Endothelial cell (in vitro differentiated cells): ENCODE results near the gene PLCB1. TPM values are rescaled to one million over a fixed set of nuclear protein-coding genes. Genes with fewer than 3 reads are reported as not detected.

Experiments
- DNase-seq: peaks from one replicate; pipeline ENCODE4 v3.0.0; 2021; ENCODE audit warnings: low spot score
- H3K27ac Mint-ChIP-seq: one replicate; pipeline ENCODE4 v1.8.0; 2021; ENCODE audit warnings: mixed read lengths, inconsistent platforms; ENCODE audit not compliant: unreplicated experiment
- H3K27me3 Mint-ChIP-seq: one replicate; pipeline ENCODE4 v1.8.0; 2021; ENCODE audit warnings: mild to moderate bottlenecking, moderate library complexity, mixed read lengths, inconsistent platforms; ENCODE audit not compliant: unreplicated experiment
- H3K36me3 Mint-ChIP-seq: one replicate; pipeline ENCODE4 v1.8.0; 2021; ENCODE audit warnings: mild to moderate bottlenecking, low read depth, mixed read lengths, inconsistent platforms; ENCODE audit not compliant: unreplicated experiment
- H3K4me1 Mint-ChIP-seq: one replicate; pipeline ENCODE4 v1.8.0; 2021; ENCODE audit warnings: mild to moderate bottlenecking, mixed read lengths, inconsistent platforms; ENCODE audit not compliant: unreplicated experiment
- H3K4me3 Mint-ChIP-seq: one replicate; pipeline ENCODE4 v1.8.0; 2021; ENCODE audit warnings: mild to moderate bottlenecking, mixed read lengths, inconsistent platforms; ENCODE audit not compliant: unreplicated experiment
- H3K9me3 Mint-ChIP-seq: one replicate; pipeline ENCODE4 v1.8.0; 2021; ENCODE audit warnings: mixed read lengths, inconsistent platforms; ENCODE audit not compliant: unreplicated experiment
- total RNA-seq: library from RNA; stranded (reverse); fragmentation: NEBNext Ultra II Directional; extraction: Animal tissue kit (Norgen Biotek cat#: 25700); gene quantifications from one replicate; pipeline ENCODE4 v1.2.1, GENCODE V29; 2021; ENCODE audit not compliant: unreplicated experiment
- TF ChIP-seq, protein P1 (sequence below): fragments of 200-600 bp; sonication (generic); IDR thresholded peaks from one replicate; pipeline ENCODE4 v1.5.0; 2021; ENCODE audit warnings: antibody characterized with exemption; ENCODE audit not compliant: unreplicated experiment

The PLCB1 gene
- total RNA-seq, 1 donor from 2014 or later = 8.1 TPM

DNA sequence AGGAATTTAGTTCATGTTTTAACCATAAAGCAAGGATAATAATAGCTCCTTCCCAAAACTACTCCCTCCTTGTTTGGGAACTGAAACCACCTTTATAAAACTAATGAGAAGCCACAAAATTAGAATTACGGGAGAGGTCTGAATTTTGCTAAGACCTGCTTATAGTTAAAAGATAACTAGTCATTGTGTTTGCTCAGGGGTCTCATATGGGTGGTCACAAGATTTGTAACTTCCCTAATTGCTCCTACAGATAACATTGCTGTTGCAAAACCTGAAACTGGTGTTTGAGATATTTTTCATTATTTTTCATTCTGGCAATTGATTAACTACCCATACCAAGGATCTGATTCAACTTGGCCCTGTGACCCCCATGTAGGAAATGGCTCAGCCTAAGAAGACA, 782.4 kb downstream of the PLCB1 start:
- H3K27ac Mint-ChIP-seq = no peak overlapping the region
- H3K9me3 Mint-ChIP-seq = no peaks in the 10 kb centered on the region
- peaks cover 3% of the 10 kb centered on the region for H3K27me3 Mint-ChIP-seq
- DNase-seq = no peak
- no peaks in the 10 kb centered on the region for H3K4me1 Mint-ChIP-seq
- no peaks in the 10 kb centered on the region for H3K36me3 Mint-ChIP-seq
- TF ChIP-seq, protein P1, sequence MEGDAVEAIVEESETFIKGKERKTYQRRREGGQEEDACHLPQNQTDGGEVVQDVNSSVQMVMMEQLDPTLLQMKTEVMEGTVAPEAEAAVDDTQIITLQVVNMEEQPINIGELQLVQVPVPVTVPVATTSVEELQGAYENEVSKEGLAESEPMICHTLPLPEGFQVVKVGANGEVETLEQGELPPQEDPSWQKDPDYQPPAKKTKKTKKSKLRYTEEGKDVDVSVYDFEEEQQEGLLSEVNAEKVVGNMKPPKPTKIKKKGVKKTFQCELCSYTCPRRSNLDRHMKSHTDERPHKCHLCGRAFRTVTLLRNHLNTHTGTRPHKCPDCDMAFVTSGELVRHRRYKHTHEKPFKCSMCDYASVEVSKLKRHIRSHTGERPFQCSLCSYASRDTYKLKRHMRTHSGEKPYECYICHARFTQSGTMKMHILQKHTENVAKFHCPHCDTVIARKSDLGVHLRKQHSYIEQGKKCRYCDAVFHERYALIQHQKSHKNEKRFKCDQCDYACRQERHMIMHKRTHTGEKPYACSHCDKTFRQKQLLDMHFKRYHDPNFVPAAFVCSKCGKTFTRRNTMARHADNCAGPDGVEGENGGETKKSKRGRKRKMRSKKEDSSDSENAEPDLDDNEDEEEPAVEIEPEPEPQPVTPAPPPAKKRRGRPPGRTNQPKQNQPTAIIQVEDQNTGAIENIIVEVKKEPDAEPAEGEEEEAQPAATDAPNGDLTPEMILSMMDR = no peak
- no peak overlapping the region for H3K4me3 Mint-ChIP-seq

DNA sequence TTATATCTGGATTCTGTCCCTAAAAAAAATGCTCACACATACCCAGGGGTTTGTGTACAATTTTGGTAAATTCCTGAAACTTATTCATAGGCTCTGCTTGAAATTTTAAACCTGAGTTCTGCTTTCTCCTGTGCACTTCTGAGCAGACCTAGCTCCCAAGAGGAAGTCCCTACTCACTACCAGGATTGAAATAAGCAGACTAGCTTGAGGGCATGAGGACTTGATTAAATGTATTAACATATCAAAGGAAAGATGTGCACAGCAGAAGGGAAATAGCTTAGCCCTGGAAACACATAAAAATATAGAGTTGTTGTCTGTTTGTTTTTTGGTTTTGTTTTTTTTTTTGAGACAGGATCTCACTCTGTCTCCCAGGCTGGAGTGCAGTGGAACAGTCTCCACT, 785.0 kb downstream of the PLCB1 start:
- H3K4me3 Mint-ChIP-seq = no peak overlapping the region
- H3K36me3 Mint-ChIP-seq = no peaks in the 10 kb centered on the region
- H3K4me1 Mint-ChIP-seq = no peaks in the 10 kb centered on the region
- DNase-seq = no peak
- H3K27me3 Mint-ChIP-seq = peaks cover 3% of the 10 kb centered on the region
- no peak overlapping the region for H3K27ac Mint-ChIP-seq
- TF ChIP-seq, protein P1 = no peak
- H3K9me3 Mint-ChIP-seq = no peaks in the 10 kb centered on the region

DNA sequence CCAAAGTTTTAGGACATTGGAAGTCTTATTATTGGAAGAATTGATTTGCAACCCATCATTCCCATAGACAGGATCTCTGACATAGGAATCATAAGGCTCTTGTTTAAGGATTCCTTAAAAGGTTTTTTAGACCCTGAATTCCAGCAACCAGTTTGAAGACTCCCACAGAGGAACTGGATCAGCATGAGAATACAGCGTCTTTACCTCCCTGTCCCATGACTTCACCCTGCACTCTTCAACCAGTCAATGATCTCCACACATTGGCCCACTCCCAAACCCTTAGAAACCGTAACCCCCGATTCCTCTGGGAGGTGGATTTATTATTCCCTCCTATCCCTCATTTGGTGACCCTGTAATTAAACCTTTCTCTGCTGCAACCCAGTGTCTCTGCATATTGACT, 786.1 kb downstream of the PLCB1 start:
- Mint-ChIP-seq H3K36me3 (no peaks in the 10 kb centered on the region), H3K4me1 (no peaks in the 10 kb centered on the region), H3K4me3 (no peak overlapping the region), H3K9me3 (no peaks in the 10 kb centered on the region), H3K27me3 (peaks cover 3% of the 10 kb centered on the region), H3K27ac (no peak overlapping the region)
- no peak for DNase-seq
- TF ChIP-seq, protein P1 = no peak

DNA sequence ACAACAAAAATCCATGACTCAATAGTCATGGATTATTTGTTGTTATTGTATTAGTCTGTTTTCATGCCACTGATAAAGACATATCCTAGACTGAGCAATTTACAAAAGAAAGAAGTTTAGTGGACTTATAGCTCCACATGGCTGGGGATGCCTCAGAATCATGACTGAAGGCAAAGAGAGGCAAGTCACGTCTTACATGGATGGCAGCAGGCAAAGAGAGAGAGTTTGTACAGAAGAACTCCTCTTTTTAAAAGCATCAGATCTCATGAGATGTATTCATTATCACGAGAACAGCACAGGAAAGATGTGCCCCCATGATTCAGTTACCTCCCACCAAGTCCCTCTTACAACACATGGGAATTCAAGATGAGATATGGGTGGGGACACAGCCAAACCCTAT, 792.5 kb downstream of the PLCB1 start:
- no peak overlapping the region for H3K27ac Mint-ChIP-seq
- H3K9me3 Mint-ChIP-seq = no peaks in the 10 kb centered on the region
- TF ChIP-seq, protein P1 = no peak
- H3K36me3 Mint-ChIP-seq = no peaks in the 10 kb centered on the region
- H3K27me3 Mint-ChIP-seq = no peaks in the 10 kb centered on the region
- no peaks in the 10 kb centered on the region for H3K4me1 Mint-ChIP-seq
- H3K4me3 Mint-ChIP-seq = no peak overlapping the region
- no peak for DNase-seq

DNA sequence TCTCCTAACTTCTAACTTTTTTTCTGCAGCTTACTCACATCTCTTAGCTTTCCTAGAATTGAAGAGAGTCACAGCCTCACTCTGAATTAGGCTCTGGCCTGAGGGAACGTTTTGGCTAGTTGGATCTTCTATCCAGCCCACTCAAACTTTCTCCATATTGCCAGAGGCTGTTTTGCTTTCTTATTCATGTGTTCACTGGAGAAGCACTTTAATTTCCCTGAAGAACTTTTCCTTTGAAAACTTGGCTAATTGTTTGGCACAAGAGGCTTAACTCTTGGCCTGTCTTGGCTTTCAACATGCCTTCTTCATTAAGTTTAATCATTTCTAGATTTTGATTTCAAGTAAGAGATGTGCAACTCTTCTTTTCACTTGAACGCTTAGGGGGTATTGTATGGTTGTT, 798.7 kb downstream of the PLCB1 start:
- Mint-ChIP-seq H3K36me3 (no peaks in the 10 kb centered on the region), H3K9me3 (no peaks in the 10 kb centered on the region), H3K4me1 (no peaks in the 10 kb centered on the region), H3K27me3 (no peaks in the 10 kb centered on the region), H3K27ac (no peak overlapping the region), H3K4me3 (no peak overlapping the region)
- TF ChIP-seq, protein P1 = no peak
- no peak for DNase-seq
